ENCODE results near the gene FLVCR2.
"Not testable (repeated sequence)": the region's sequence is repeated elsewhere in the genome, so short reads cannot be mapped to it uniquely, and the experiment has no call there.

Gene FLVCR2

DNA sequence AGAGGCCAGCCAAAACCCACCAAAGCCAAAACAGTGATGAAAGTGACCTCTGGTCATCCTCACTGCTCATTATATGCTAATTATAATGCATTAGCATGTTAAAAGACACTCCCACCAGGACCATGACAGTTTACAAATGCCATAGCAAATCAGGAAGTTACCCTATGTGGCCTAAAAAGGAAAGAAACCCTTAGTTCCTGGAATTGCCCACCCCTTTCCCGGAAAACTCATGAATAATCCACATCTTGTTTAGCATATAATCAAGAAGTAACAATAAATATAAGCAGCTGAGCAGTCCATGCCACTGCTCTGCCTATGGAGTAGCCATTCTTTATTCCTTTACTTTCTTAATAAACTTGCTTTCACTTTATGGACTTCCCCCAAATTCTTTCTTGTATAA is 21.7 kb downstream of the FLVCR2 start:
- not testable (repeated sequence) for DNase-seq

DNA sequence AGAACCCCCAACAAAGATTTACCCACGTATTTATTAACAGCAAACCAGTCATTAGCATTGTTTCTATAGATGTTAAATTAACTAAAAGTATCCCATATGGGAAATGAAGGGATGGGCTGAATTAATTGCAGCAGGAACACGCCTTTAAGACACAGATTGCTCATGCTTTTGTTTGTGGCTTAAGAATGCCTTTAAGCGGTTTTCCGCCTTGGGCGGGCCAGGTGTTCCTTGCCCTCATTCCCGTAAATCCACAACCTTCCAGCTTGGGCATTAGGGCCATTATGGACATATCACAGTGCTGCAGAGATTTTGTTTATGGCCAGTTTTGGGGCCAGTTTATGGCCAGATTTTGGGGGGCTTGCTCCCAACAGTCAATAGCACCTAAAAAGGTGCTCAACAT is 22.6 kb downstream of the FLVCR2 start:
- DNase-seq, result not testable (repeated sequence)

DNA sequence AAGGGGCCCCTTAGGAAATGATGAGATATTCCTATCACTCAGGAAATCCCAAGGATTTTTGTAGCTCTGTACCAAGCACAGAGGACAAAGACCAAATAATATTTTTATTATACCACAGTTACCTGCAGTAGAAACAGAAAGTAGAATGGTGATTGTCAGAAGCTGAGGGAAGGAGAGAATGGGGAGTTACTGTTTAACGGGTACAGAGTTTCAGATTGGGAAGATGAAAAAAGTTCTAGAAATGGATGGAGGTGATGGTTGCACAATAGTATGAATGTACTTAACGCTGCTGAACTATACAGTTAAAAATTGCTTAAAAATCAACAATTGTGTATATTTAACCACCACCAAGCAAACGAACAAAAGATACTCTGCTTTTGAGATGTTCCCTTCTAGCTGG is 24.1 kb downstream of the FLVCR2 start:
- no peak for DNase-seq

DNA sequence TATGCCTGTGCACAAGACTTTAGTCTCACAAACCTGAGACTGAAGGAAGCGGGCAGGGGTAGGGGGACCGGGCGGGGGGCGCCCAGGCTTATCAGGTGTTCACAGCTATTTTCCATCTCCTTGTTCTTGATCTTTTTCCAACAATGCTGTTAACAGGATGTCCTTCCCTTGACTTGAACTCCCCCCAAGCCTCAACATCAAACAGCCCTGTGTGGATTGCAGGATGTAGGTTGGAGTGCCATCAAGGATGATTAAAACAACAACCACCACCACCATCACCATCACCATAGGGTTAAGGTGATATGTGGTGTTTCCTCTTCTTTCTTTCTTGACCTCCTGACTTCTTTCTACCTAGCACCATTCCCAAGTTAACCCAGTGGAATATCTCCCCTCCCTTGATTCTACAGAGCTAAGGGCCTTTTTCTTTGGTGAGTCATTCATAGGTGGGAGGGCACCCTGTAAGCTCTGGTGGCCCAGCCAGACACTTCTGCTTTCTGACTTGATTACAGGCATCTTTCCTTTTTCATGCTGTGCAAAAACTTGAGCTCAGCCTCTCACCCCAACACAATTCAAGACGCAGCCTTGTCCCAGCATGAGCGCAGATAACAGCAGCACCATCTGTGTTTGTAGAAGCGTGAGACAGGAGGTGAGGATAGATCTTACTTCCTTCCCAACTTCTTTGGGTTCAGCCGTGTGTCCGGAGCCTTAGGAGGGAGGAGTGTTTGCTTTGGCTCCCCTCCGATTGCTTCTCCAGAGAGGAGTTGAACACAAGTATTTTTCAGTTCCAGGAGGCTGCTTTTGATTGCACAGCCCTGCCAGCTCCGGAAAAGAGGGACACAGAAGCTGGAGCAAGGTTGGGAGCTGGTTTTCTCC is 26.8 kb downstream of the FLVCR2 start:
- DNase-seq, result no peak

DNA sequence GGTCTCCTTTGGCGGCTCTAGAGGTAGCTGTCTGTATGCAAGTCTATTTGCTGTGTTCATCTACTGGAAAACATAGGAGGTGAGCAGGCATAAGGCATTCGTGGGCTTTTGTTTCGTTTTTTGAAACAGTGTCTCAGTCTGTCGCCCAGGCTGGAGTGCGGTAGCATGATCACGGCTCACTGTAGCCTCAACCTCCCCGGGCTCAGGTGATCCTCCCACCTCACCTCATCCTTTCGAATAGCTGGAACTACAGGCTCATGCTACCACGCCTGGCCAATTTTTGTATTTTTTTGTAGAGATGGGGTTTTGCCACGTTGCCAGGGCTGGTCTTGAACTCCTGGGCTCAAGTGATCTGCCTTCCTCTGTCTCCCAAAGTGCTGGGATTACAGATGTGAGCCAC is 27.5 kb downstream of the FLVCR2 start:
- DNase-seq, result no peak

DNA sequence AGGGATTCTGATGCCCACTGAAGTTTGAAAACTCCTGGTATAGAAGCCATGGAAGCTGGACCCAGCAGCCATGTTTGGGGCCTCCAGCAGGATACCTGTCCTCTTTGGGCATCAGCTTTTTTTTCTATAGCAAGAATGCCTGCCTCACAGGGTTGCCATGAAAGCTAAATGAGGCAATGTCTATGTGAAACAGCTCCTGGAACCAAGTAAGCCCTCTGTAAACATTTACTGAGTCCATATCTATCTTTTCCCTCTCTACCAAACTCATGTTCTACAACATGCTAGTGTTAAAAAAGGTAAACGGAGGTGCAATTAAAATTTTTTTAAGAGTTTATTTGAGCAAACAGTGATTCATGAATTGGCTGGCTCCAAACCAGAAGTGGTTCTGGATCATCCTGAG is 28.6 kb downstream of the FLVCR2 start:
- DNase-seq, result no peak

DNA sequence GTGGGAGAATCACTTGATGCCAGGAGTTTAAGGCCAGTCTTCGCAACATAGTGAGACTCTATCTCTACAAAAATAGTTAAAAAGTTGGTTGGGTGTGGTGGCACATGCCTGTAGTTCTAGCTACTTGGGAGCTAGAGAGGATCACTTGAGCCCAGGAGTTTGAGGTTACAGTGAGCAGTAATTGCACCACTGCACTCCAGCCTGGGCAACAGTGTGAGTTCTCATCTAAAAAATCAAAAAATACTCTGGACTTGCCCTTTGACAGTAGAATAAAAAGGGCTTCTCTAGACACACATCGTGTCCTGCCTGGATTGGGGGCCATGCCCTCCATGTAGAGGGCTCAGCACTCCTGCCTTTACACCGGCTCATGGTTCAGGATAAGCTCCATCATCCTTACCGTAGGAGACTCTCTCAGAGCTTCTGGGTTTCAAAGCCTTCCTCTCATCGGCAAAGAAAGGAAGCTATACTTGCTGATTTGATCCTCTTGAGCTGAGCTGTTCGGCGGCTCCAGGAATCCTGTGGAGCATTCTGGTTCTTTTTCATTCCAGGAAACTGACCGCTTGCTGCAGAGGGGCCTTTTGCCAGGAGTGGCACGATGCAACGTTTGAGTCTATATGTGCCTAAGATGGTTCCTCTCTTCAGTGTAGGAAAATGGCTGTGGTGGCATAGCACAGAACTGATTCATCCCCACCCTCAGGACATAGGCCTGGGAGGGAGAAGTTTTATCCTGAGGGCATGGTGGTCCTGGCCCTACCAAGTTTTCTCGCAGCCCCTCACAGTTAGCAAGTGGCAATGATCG is 29.6 kb downstream of the FLVCR2 start:
- DNase-seq, result no peak

DNA sequence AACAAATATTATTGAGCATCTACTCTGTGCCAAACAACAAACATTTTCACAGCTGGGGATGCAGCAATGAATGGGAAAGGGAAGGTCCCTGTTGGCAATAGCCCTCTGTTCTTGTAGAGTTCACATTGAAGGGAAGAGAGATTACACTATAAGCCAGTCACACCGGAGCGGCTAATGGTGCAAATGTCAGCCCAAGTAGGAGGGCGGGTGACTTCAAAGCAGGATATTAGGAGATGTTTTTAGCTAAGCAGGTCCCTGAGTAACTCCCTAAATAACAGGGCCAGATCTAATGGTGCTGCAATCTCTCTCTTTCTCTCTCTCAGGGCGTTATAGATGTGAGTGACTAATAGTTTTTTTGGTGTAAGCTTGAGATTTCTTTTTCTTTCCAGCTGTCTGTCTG is 30.7 kb downstream of the FLVCR2 start:
- no peak for DNase-seq

DNA sequence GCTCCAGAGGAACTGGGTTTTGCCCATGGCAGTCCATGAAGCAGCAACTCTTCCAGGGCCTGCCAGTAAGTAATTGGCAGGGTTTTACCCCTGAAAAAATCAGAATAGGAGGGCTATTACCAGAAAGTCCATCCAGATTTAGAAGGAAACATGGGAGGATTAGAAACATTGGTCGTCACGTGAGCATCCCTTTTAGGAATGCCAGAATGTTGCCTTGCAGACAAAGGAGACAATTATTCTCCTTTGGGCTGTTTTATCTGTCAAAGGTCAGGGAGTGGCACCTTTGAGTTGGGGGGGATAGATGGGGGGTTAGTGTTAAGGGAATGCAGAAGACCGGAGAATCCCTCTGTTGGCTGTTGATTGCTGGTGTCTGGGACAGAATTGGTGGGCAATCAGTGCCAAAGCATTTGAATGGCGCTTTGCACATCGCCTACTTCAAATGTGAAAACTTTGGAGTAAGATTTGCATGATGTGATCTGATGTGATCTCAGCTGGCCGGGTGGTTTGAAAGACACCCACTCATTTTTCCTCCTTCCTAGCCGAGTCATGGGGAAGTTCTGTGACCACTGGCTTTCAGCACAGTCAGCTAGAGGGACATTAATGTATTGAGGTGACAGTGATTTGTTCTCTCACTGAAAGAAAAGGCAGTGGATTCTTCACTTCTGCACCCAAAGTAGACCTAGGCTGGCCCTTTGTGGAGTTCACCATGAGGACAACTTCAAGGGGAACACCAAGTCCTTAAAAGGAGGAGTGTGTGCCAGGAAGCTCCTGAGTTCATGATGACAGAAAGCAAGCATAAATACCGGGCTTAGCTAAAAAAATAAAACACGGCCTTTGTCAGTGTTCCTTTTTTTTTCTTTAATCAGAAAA is 31.4 kb downstream of the FLVCR2 start:
- DNase-seq, result no peak

DNA sequence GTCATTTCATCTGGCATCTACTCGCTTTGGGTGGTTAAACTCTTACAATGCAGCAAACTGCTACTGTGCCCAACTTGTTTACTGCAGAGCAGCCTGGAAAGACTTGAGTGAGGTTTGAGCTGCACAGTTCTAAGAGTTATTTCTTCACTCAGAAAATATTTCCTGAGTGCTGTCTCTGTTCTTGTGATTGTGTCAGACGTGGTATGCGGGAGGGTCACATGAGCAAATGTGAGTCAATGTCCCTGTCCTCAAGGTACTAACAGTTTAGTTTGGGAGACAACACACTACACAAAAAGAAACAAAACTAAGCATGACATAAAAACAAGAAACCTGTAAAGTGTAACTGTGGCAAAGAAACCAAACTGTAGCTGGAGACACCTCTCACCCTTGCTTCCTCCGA is 32.4 kb downstream of the FLVCR2 start:
- DNase-seq, result no peak

DNA sequence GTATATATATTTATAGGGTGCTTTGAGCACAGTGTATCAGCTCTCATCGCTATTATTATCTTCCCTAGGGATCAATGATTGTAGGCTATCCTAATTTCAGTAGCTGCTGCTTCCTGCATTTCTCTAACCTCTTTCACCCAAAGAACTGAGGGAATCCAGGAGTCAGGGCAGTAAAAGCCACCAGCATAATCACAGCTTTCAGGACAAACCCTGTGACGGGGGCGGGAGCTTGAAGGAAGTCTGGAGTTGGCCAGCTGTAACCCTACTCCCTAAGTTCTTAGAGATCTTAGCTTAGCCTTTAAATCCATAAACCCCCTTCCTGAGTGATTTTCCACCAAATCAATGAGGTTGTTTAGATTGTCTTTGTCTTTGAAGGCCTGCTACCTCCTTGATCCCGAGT is 33.7 kb downstream of the FLVCR2 start:
- no peak for DNase-seq

DNA sequence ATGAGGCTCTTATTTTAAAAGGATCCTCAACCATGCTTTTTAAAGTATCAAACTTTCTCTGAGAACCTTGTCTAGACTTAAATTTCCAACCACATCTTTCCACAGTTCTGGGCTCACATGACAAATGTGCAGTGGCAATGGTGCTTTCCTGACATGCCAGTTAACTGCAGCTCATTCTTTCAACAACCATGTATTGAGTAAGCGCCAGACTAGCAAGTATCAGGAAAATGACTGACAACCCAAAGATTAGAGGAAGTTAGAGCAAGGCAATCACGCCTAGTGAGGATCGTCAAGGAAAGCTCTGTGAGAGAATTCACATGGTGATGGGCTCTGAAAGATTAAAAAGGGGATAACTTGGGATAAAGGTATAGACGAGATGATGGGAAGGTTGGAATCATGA is 35.8 kb downstream of the FLVCR2 start:
- no peak for DNase-seq

DNA sequence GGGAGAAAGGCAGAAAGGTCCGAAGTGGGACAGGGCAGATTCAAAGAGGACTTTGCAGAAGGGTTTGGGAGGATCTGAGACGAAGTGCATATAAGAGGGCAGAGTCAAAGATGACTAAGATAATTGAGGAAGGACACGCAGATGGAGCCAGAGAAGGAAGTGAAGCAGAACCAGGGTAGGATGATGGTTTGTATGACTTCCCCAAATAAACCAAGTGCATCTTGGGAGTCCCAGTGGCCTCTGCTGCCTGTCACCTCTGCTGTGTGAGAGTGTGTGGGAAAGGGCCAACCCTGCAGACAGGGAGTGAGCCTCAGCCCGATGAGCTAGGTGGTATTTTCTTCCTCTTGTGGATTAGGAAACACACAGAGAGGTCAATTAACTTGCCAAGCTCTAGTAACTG is 36.8 kb downstream of the FLVCR2 start:
- DNase-seq, result no peak

DNA sequence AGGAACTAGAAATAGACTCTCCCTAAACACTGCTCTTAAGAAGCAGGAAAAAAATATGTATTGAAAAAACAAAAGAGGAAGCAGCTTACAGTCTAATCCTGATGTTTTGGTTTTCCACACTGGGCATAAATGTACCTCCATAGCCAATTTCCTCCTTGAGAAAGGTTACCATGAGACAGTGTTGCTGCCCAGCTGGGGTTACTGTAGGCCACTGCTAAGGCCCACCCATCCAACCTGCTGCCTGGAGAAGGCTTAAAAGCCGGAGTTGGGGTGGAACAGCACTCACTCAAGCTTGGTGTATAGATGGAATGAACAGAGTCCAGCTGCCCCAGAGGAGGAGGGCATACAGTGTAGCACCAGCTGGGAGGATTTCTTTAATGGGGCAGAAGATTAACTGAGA is 41.1 kb downstream of the FLVCR2 start:
- DNase-seq, result no peak

DNA sequence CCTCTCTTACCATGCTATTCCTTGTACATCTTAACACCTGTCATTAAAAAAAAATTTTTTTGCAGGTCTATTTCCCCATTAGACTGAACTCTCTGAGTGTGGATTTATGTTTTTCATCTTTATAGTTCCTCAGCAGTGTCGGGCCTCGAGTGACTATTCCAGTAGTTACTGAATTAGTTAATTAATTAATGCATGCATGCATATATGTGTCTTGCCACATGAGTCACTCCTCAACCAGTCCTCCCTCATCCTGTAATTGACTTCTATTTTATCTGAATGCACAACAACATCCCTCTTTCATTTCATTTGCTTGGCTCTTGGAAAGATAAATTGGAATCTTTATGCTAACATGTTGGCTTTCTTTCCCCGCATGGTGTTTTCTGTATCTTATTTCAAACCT is 46.6 kb downstream of the FLVCR2 start:
- no peak for DNase-seq

DNA sequence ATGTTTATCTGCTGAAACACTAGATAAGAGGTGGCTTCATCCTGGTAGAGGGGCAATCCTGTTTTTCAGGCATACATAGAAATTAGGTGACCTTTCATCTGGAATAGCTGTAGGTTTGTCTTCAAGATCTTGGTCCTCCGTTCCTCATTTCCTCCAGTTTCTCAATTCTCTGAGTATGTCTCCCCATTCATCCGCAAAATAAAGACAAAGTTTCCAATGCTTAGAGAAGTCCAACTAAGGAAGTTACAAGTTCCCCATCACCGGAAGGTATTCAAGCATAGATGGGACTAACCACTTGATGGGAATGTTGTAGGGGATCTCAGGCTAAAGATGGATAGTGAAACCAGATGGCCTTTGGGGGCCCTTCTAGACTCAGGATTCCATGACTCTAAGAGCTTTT is 48.0 kb downstream of the FLVCR2 start:
- DNase-seq, result no peak

DNA sequence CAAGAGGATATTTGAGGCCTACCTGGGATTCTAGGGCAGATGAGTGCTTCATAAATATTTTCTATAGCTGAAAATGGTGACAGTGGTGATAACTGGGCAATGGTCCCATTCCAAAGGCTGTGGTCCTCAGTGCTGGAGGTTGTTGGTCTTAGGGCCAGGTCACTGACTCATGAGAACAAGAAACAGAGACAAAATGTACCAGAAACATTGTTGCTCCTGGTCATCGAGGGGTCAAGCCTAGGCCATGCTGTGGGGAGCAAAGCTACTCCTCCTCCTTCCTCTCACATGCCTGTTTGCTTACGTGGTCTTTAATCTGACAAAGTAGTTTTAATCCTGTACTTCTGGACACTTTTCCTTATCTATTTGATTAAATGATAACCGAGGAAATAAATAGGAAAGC is 48.4 kb downstream of the FLVCR2 start:
- DNase-seq, result no peak

DNA sequence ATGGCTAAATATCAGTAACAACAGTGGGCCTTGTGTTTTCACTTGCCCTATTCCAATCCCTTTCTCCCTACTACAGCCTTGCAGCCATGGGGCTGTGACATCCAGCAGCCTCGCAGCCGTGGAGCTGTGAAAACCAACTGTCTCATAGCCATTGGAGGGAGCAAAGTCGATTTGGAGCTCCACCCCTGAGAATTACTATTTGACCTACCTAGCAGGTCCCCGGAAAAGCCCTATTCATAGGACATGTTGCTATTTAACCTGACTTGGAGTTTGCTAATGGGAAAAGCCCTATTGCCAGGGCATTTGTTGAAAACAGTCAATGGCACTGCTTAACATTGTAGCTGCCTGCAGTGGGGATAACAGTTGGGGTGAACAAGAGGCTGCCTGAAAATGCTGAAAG is 49.0 kb downstream of the FLVCR2 start:
- no peak for DNase-seq

DNA sequence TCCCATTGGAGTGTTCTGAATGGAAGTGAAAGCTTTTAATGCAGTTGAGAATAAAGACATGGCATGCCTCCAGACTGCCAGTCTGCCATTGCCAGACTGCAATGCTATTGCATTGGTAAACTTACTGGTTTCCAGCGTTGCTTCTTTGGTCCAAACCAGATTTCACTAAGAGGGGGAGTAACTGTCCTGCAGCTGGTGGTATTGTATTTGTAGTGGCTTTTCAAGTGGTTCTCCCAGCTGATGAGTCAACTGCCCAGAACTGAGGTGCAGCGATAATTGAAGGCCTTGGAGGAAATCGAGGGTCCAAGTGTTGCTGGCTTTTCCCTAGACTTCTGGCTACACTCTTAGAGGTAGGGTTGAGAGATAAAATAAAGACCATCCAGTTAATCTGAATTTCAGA is 50.4 kb downstream of the FLVCR2 start:
- no peak for DNase-seq

DNA sequence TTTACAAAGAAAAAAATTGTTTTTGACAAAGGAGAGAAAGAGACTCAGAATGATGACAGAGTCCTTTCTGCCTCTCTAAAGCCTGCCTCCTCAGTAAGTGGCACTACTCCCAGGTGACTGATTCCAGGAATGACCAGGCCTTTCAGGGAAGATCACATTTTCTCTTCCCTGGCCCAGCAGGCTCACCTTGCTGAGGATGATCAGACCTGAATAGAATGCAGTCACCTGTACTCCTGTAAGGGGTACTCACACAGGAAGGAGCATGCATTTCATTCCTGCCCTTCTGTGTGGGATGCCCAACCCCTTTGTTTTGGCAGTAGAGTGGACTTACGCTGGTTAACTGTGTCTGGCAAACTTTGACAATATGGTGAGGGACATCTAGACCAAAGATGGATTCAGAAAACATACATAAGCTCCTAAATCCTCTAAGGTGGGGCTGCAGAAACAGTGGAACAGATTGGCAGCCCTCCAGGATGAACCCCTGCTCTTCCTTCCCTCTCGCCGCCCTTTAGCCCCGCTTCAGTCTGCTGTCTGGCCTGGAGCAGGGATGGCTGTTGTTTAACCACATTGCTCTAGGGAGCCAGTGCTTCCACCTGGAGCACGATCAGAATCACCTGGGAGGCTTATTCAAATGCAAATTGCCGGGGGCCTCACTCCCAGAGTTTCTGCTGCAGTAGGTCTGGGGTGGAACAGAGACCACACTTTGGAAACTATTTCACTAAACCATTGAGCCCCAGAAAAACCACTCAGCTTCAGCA is 52.5 kb downstream of the FLVCR2 start:
- no peak for DNase-seq

DNA sequence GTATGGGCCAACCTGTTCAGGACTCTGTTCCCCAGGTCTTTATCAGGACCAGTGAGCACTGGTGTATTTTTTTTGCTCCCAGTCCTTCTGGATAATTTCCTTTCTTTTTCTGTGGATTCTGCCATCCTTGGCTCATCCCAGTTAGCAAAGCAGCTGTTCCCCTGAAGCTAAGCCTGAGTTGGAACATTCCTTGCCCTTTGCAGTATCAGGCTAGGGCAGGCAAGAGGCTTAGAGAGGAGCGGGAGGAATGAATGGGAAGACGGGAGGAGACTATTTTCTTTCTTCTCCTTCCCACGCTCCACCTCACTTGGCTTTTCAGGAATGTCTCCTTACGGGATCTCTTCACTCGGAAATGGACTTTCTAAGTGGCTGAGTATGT is 53.0 kb downstream of the FLVCR2 start:
- no peak for DNase-seq

DNA sequence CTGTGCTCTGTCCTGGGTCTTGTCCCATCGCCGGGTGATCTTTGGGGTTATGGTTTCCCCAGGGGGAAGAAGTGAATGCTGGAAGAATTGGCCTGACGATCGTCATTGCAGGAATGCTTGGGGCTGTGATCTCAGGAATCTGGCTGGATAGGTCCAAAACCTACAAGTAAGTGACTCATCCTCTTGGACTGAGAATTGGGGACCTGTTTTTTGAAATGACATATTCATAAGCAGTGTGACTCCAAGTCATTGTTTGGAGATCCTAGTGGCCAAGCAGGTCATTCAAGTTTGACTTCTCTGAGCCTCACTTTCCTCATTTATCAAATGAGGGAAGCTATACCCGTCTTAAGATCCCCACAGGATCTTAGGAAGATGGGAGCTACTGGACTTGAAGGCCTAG is 56.4 kb downstream of the FLVCR2 start:
- no peak for DNase-seq

All from stimulated activated CD4-positive, alpha-beta T cell treated with anti-CD3 and anti-CD28 coated beads, Interleukin-4, amount 100 ng/mL, for 4 hours (primary cell).